H9 (cell line): ENCODE measurements around the gene SEMA4C. TPM values are rescaled to one million over a fixed set of nuclear protein-coding genes. Genes with fewer than 3 reads are reported as not detected.

Experiments
- DNase-seq: peaks from one replicate; pipeline ENCODE4 v3.0.0-alpha.2; 2017
- H2AFZ ChIP-seq: one replicate; pipeline ENCODE4 v1.6.1; 2013; ENCODE audit warnings: mild to moderate bottlenecking, low read length, control low read depth, moderate library complexity
- H2AK5ac ChIP-seq: 2 replicates; pipeline ENCODE4 v1.6.1; 2013; ENCODE audit warnings: low read length, control low read depth, mixed read lengths; ENCODE audit not compliant: insufficient read length
- H2BK120ac ChIP-seq: one replicate; pipeline ENCODE4 v1.6.1; 2013; ENCODE audit warnings: low read depth, mild to moderate bottlenecking, low read length, control low read depth, inconsistent platforms; ENCODE audit not compliant: poor library complexity, severe bottlenecking
- H2BK12ac ChIP-seq: 2 replicates; pipeline ENCODE4 v1.6.1; 2013; ENCODE audit warnings: low read length, control low read depth, mixed read lengths, low read depth; ENCODE audit not compliant: insufficient read length
- H2BK15ac ChIP-seq: 2 replicates; pipeline ENCODE4 v1.6.1; 2013; ENCODE audit warnings: low read depth, low read length, control low read depth
- H2BK20ac ChIP-seq: one replicate; pipeline ENCODE4 v1.6.1; 2013; ENCODE audit warnings: low read depth, mild to moderate bottlenecking, low read length, control low read depth, inconsistent platforms; ENCODE audit not compliant: poor library complexity, severe bottlenecking
- H2BK5ac ChIP-seq: 2 replicates; pipeline ENCODE4 v1.6.1; 2013; ENCODE audit warnings: low read length, control low read depth, mixed read lengths; ENCODE audit not compliant: insufficient read length
- H3K14ac ChIP-seq: 2 replicates; pipeline ENCODE4 v1.6.1; 2013; ENCODE audit warnings: low read length, control low read depth; ENCODE audit not compliant: insufficient read depth
- H3K18ac ChIP-seq: 2 replicates; pipeline ENCODE4 v1.6.1; 2013; ENCODE audit warnings: low read depth, mild to moderate bottlenecking, mixed read lengths, low read length, control low read depth; ENCODE audit not compliant: insufficient read length
- H3K23ac ChIP-seq: 2 replicates; pipeline ENCODE4 v1.6.1; 2013; ENCODE audit warnings: low read length, control low read depth, mixed read lengths, low read depth; ENCODE audit not compliant: insufficient read length
- H3K23me2 ChIP-seq: 2 replicates; pipeline ENCODE4 v1.6.1; 2013; ENCODE audit warnings: low read depth, mild to moderate bottlenecking, mixed read lengths, low read length, control low read depth; ENCODE audit not compliant: insufficient read length, poor library complexity, severe bottlenecking
- H3K27ac ChIP-seq: 2 replicates; pipeline ENCODE4 v1.5.1; 2013; ENCODE audit warnings: low read length, control low read depth, mixed read lengths, low read depth; ENCODE audit not compliant: insufficient read length
- H3K27me3 ChIP-seq: 2 replicates; pipeline ENCODE4 v1.6.1; 2013; ENCODE audit warnings: low read length, control low read depth, inconsistent platforms; ENCODE audit not compliant: insufficient read depth
- H3K4ac ChIP-seq: 2 replicates; pipeline ENCODE4 v1.6.1; 2013; ENCODE audit warnings: low read depth, mild to moderate bottlenecking, control low read depth, inconsistent platforms, low read length, moderate library complexity
- H3K4me1 ChIP-seq: 2 replicates; pipeline ENCODE4 v1.6.1; 2013; ENCODE audit warnings: low read length, control low read depth, inconsistent platforms; ENCODE audit not compliant: insufficient read depth
- H3K4me2 ChIP-seq: 2 replicates; pipeline ENCODE4 v1.6.1; 2013; ENCODE audit warnings: low read length, control low read depth, mixed read lengths; ENCODE audit not compliant: insufficient read length, insufficient read depth
- H3K56ac ChIP-seq: 2 replicates; pipeline ENCODE4 v1.6.1; 2013; ENCODE audit warnings: low read depth, mild to moderate bottlenecking, mixed read lengths, low read length, control low read depth; ENCODE audit not compliant: insufficient read length
- H3K79me1 ChIP-seq: 2 replicates; pipeline ENCODE4 v1.6.1; 2013; ENCODE audit warnings: low read depth, mild to moderate bottlenecking, moderate library complexity, low read length, control low read depth, inconsistent platforms; ENCODE audit not compliant: insufficient read depth, poor library complexity, severe bottlenecking
- H3K79me2 ChIP-seq: 2 replicates; pipeline ENCODE4 v1.6.1; 2013; ENCODE audit warnings: low read length, control low read depth, inconsistent platforms; ENCODE audit not compliant: insufficient read depth
- H3K9ac ChIP-seq: 2 replicates; pipeline ENCODE4 v1.6.1; 2013; ENCODE audit warnings: low read length, control low read depth, mixed read lengths; ENCODE audit not compliant: insufficient read length; ENCODE audit errors: extremely low read depth
- H3K9me3 ChIP-seq: one replicate; pipeline ENCODE4 v1.6.1; 2013; ENCODE audit warnings: low read depth, low read length, inconsistent platforms; ENCODE audit not compliant: control insufficient read depth
- H3T11ph ChIP-seq: one replicate; pipeline ENCODE4 v1.6.1; 2013; ENCODE audit warnings: mild to moderate bottlenecking, low read length, control low read depth, inconsistent platforms
- H4K20me1 ChIP-seq: one replicate; pipeline ENCODE4 v1.6.1; 2013; ENCODE audit not compliant: control insufficient read depth, insufficient read length, insufficient read depth
- H4K5ac ChIP-seq: 2 replicates; pipeline ENCODE4 v1.6.1; 2013; ENCODE audit warnings: low read depth, mild to moderate bottlenecking, mixed read lengths, low read length, control low read depth; ENCODE audit not compliant: insufficient read length
- H4K8ac ChIP-seq: replicated peaks from 2 replicates; pipeline ENCODE4 v1.6.1; 2013; ENCODE audit warnings: low read length, control low read depth, mixed read lengths, low read depth; ENCODE audit not compliant: insufficient read length
- H4K91ac ChIP-seq: 2 replicates; pipeline ENCODE4 v1.6.1; 2013; ENCODE audit warnings: low read depth, mild to moderate bottlenecking, moderate library complexity, mixed read lengths, low read length, control low read depth; ENCODE audit not compliant: insufficient read length
- H3K27ac Mint-ChIP-seq, 3 experiments: 2 replicates in 2 of 3; 3 replicates in 1 of 3; pipeline ENCODE4 v1.8.0; 2020 to 2021; ENCODE audit warnings: mixed read lengths in 3 of 3, mild to moderate bottlenecking in 1 of 3, moderate library complexity in 1 of 3
- H3K27me3 Mint-ChIP-seq: 2 replicates; pipeline ENCODE4 v1.8.0; 2021; ENCODE audit warnings: low read depth, mild to moderate bottlenecking, moderate library complexity, mixed read lengths
- H3K36me3 Mint-ChIP-seq, 3 experiments: 2 replicates in 2 of 3; 3 replicates in 1 of 3; pipeline ENCODE4 v1.8.0; 2020 to 2021; ENCODE audit warnings: low read depth in 3 of 3, mixed read lengths in 3 of 3; ENCODE audit not compliant: insufficient read depth in 1 of 3
- H3K4me1 Mint-ChIP-seq, 2 experiments: 2 replicates each; pipeline ENCODE4 v1.8.0; 2020; ENCODE audit warnings: mixed read lengths in 2 of 2
- H3K4me3 Mint-ChIP-seq, 2 experiments: 2 replicates in 1 of 2; 3 replicates in 1 of 2; pipeline ENCODE4 v1.8.0; 2020 to 2021; ENCODE audit warnings: mild to moderate bottlenecking in 2 of 2, mixed read lengths in 2 of 2, moderate library complexity in 1 of 2
- H3K9me3 Mint-ChIP-seq, 2 experiments: 2 replicates in 1 of 2; 3 replicates in 1 of 2; pipeline ENCODE4 v1.8.0; 2020; ENCODE audit warnings: mild to moderate bottlenecking in 2 of 2, mixed read lengths in 2 of 2, moderate library complexity in 1 of 2
- WGBS: extraction: QIAGEN DNeasy Blood & Tissue Kit; methylation state at CpG from one replicate; pipeline ENCODE4 v1.1.7; 2013; ENCODE audit warnings: missing lambda C conversion rate, low lambda C conversion rate, mixed read lengths; ENCODE audit not compliant: insufficient read length; ENCODE audit errors: extremely low coverage; 5-methylcytosine and 5-hydroxymethylcytosine counted together
- total RNA-seq: library from RNA; stranded (reverse); gene quantifications from 2 replicates; pipeline ENCODE4 v1.2.1, GENCODE V29; 2021
- TF ChIP-seq, protein P1 (sequence below): fragments of 200-600 bp; sonication (generic); conservative IDR thresholded peaks from 3 replicates; pipeline ENCODE4 v1.8.0; 2021; ENCODE audit warnings: antibody characterized with exemption, mild to moderate bottlenecking

Gene SEMA4C
- total RNA-seq, 1 experiment from 2014 or later: 81.6 TPM

DNA sequence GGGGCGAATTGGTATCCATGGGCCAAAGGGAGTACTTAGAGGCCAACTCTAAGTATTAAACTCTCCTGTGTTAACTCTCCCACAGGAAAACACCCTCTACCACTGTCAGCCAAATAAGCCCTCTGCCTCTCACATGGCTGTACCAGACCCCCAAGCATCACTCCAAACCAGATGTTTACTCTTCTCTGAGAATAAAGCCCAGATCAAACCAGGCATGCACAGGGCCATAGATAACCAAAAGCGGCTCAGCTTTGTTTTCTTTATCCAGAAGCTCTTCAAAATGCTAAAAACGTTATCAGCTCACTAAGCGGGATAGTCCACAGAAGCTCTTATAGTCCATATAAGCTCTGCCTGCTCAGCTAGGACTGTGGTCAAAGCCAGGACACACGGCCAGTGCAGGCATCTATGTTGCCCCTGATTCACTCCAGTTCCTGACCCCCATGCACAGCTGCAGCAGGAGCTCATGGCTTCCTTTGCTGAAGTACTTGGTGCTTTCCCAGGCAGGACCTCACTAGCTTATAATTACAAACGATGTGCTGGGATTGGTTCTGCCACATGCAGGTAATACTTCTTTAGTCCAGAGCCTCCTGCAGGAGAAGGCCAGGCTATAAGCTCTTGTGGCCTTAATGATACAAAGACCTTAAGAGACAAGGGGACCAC is 21.0 kb upstream of the SEMA4C start:
- Histone ChIP-seq H3K23ac (no peak overlapping the region), H2BK12ac (no peak overlapping the region), H3K9me3 (no peaks in the 10 kb centered on the region), H4K91ac (no peak overlapping the region), H2BK20ac (no peak overlapping the region), H3K14ac (no peak overlapping the region), H3K9ac (no peak overlapping the region), H2AK5ac (no peak overlapping the region), H2AFZ (no peak overlapping the region), H3K18ac (no peak overlapping the region), H2BK5ac (no peak overlapping the region), H3T11ph (no peak overlapping the region), H4K8ac (no peak overlapping the region), H3K4me2 (no peak overlapping the region), H2BK120ac (no peak overlapping the region), H3K79me1 (no peaks in the 10 kb centered on the region), H4K20me1 (no peaks in the 10 kb centered on the region), H3K27me3 (no peaks in the 10 kb centered on the region), H3K23me2 (no peaks in the 10 kb centered on the region), H3K56ac (no peak overlapping the region), H3K27ac (no peak overlapping the region), H3K4ac (no peak overlapping the region), H3K4me1 (peaks cover 11% of the 10 kb centered on the region; the same call in 1 of the 2 replicates), H2BK15ac (no peak overlapping the region), H4K5ac (no peak overlapping the region), H3K79me2 (no peaks in the 10 kb centered on the region)
- no peak for DNase-seq
- Mint-ChIP-seq H3K4me1 (peaks cover 44 to 46% of the 10 kb centered on the region in 2 experiments), H3K27me3 (peaks cover 5% of the 10 kb centered on the region; the same call in 1 of the 2 replicates), H3K27ac (peak overlapping the region in 2 of 3 experiments; percentile 0 to 20; a peak in 3 of 7 replicates), H3K36me3 (no peaks in the 10 kb centered on the region), H3K9me3 (no peaks in the 10 kb centered on the region; a peak in 1 of 5 replicates), H3K4me3 (no peak overlapping the region)
- TF ChIP-seq, protein P1, sequence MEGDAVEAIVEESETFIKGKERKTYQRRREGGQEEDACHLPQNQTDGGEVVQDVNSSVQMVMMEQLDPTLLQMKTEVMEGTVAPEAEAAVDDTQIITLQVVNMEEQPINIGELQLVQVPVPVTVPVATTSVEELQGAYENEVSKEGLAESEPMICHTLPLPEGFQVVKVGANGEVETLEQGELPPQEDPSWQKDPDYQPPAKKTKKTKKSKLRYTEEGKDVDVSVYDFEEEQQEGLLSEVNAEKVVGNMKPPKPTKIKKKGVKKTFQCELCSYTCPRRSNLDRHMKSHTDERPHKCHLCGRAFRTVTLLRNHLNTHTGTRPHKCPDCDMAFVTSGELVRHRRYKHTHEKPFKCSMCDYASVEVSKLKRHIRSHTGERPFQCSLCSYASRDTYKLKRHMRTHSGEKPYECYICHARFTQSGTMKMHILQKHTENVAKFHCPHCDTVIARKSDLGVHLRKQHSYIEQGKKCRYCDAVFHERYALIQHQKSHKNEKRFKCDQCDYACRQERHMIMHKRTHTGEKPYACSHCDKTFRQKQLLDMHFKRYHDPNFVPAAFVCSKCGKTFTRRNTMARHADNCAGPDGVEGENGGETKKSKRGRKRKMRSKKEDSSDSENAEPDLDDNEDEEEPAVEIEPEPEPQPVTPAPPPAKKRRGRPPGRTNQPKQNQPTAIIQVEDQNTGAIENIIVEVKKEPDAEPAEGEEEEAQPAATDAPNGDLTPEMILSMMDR: no peak
- no CpG with 5 or more reads among the region's 6 CpGs for WGBS
